HEK293 (cell line): Measurements from ENCODE around the gene RAP1GAP.
A peak's percentile ranks its signal among the peaks of the same experiment; 100 is the strongest.

Experiments used
- CTCF ChIA-PET: fragments of 350-600 bp; formaldehyde crosslinking; extraction: SDS; loops from one replicate; lab custom pipeline; 2021; ENCODE audit warnings: antibody characterized with exemption; lab: Yijun Ruan, JAX
- POLR2A ChIA-PET: fragments of 300-600 bp; formaldehyde crosslinking; extraction: SDS; loops from one replicate; lab custom pipeline; 2020; ENCODE audit warnings: antibody characterized with exemption, inconsistent platforms; lab: Yijun Ruan, JAX
- H3K27ac ChIP-seq: fragments of 200-500 bp; sonication (Bioruptor generic); 2 replicates; pipeline ENCODE4 v1.5.1; 2014; ENCODE audit warnings: low read depth, low read length, control low read depth, inconsistent platforms; ENCODE audit errors: extremely low read depth
- H3K36me3 ChIP-seq, 2 experiments: fragments of 200-500 bp in 1 of 2; sonication (Bioruptor generic) in 1 of 2; 1 replicate in 1 of 2; 2 replicates in 1 of 2; pipeline ENCODE4 v1.5.1; 2014 to 2017; ENCODE audit warnings: inconsistent platforms in 2 of 2, low read length in 2 of 2; ENCODE audit not compliant: control insufficient read depth in 2 of 2, insufficient read depth in 1 of 2
- H3K4me1 ChIP-seq: fragments of 200-500 bp; sonication (Bioruptor generic); 2 replicates; pipeline ENCODE4 v1.5.1; 2014; ENCODE audit warnings: mild to moderate bottlenecking, low read length, inconsistent platforms; ENCODE audit not compliant: control insufficient read depth, insufficient read depth
- H3K4me3 ChIP-seq: 2 replicates; pipeline ENCODE4 v1.5.1; 2011; ENCODE audit warnings: low read depth, mild to moderate bottlenecking, control low read depth, low read length, moderate library complexity
- H3K9me3 ChIP-seq: fragments of 200-500 bp; sonication (Bioruptor generic); 2 replicates; pipeline ENCODE4 v1.5.1; 2014; ENCODE audit warnings: low read depth, low read length, inconsistent platforms; ENCODE audit not compliant: control insufficient read depth, insufficient read depth
- HOXD13 ChIP-seq: sonication (generic); formaldehyde crosslinking; IDR thresholded peaks from 2 replicates; pipeline ENCODE4 v1.8.0; 2022; ENCODE audit warnings: missing genetic modification reagents, borderline replicate concordance
- KLF8 ChIP-seq: fragments of 450-650 bp; formaldehyde crosslinking; IDR thresholded peaks from 2 replicates; pipeline ENCODE4 v1.5.1; 2016; ENCODE audit warnings: missing biosample characterization, missing genetic modification characterization
- SP2 ChIP-seq: fragments of 450-650 bp; formaldehyde crosslinking; IDR thresholded peaks from 2 replicates; pipeline ENCODE4 v1.5.1; 2016; ENCODE audit warnings: missing biosample characterization, missing genetic modification characterization
- WT1 ChIP-seq: fragments of 450-650 bp; formaldehyde crosslinking; IDR thresholded peaks from 2 replicates; pipeline ENCODE4 v1.5.1; 2016; ENCODE audit warnings: missing biosample characterization, missing genetic modification characterization
- YY2 ChIP-seq: fragments of 450-650 bp; formaldehyde crosslinking; IDR thresholded peaks from 2 replicates; pipeline ENCODE4 v1.5.1; 2016; ENCODE audit warnings: missing biosample characterization, missing genetic modification characterization
- ZBTB1 ChIP-seq: fragments of 450-650 bp; formaldehyde crosslinking; IDR thresholded peaks from 2 replicates; pipeline ENCODE4 v1.5.1; 2016; ENCODE audit warnings: missing biosample characterization, missing genetic modification characterization
- ZNF112 ChIP-seq: fragments of 450-650 bp; formaldehyde crosslinking; IDR thresholded peaks from 2 replicates; pipeline ENCODE4 v1.5.0; 2017; ENCODE audit warnings: missing biosample characterization, missing genetic modification characterization
- ZNF24 ChIP-seq: fragments of 450-650 bp; formaldehyde crosslinking; IDR thresholded peaks from 2 replicates; pipeline ENCODE4 v1.5.1; 2016; ENCODE audit warnings: missing biosample characterization, missing genetic modification characterization
- ZNF266 ChIP-seq: fragments of 450-650 bp; formaldehyde crosslinking; IDR thresholded peaks from 2 replicates; pipeline ENCODE4 v1.5.1; 2016; ENCODE audit warnings: missing biosample characterization, missing genetic modification characterization, low read depth
- ZNF292 ChIP-seq: fragments of 450-650 bp; formaldehyde crosslinking; IDR thresholded peaks from 2 replicates; pipeline ENCODE4 v1.5.1; 2016; ENCODE audit warnings: low read depth, missing biosample characterization, missing genetic modification characterization, borderline replicate concordance
- ZNF501 ChIP-seq: fragments of 450-650 bp; formaldehyde crosslinking; IDR thresholded peaks from 2 replicates; pipeline ENCODE4 v1.5.1; 2016; ENCODE audit warnings: missing biosample characterization, missing genetic modification characterization
- ZNF513 ChIP-seq: fragments of 450-650 bp; IDR thresholded peaks from 2 replicates; pipeline ENCODE4 v1.5.1; 2018; ENCODE audit warnings: missing biosample characterization, missing genetic modification characterization
- ZNF514 ChIP-seq: fragments of 450-650 bp; formaldehyde crosslinking; IDR thresholded peaks from 2 replicates; pipeline ENCODE4 v1.5.1; 2016; ENCODE audit warnings: missing biosample characterization, missing genetic modification characterization
- ZNF571 ChIP-seq: fragments of 450-650 bp; formaldehyde crosslinking; IDR thresholded peaks from 2 replicates; pipeline ENCODE4 v1.5.0; 2017; ENCODE audit warnings: missing biosample characterization, missing genetic modification characterization
- ZNF639 ChIP-seq: fragments of 450-650 bp; formaldehyde crosslinking; IDR thresholded peaks from 2 replicates; pipeline ENCODE4 v1.5.1; 2016; ENCODE audit warnings: missing biosample characterization, missing genetic modification characterization
- ZNF670 ChIP-seq: fragments of 450-650 bp; formaldehyde crosslinking; IDR thresholded peaks from 2 replicates; pipeline ENCODE4 v1.5.1; 2016; ENCODE audit warnings: missing biosample characterization, missing genetic modification characterization, low read depth
- ZNF76 ChIP-seq: fragments of 450-650 bp; formaldehyde crosslinking; IDR thresholded peaks from 2 replicates; pipeline ENCODE4; 2016; ENCODE audit warnings: low read depth, missing biosample characterization, missing genetic modification characterization, borderline replicate concordance
- ZSCAN30 ChIP-seq: fragments of 450-650 bp; IDR thresholded peaks from 2 replicates; pipeline ENCODE4 v1.5.1; 2018; ENCODE audit warnings: missing biosample characterization, mild to moderate bottlenecking, missing genetic modification characterization, moderate library complexity
- ZXDB ChIP-seq: fragments of 450-650 bp; formaldehyde crosslinking; IDR thresholded peaks from 2 replicates; pipeline ENCODE4 v1.5.1; 2016; ENCODE audit warnings: missing biosample characterization, missing genetic modification characterization
- TF ChIP-seq, protein P1 (sequence below): fragments of 450-650 bp; IDR thresholded peaks from 2 replicates; pipeline ENCODE4 v1.5.1; 2018; ENCODE audit warnings: missing biosample characterization, mild to moderate bottlenecking, missing genetic modification characterization
- TF ChIP-seq, protein P2 (sequence below): fragments of 450-650 bp; formaldehyde crosslinking; IDR thresholded peaks from 2 replicates; pipeline ENCODE4 v1.5.1; 2017; ENCODE audit warnings: missing biosample characterization, missing genetic modification characterization
- TF ChIP-seq, protein P3 (sequence below): fragments of 450-650 bp; formaldehyde crosslinking; IDR thresholded peaks from 2 replicates; pipeline ENCODE4 v1.5.1; 2017; ENCODE audit warnings: missing biosample characterization, missing genetic modification characterization
- TF ChIP-seq, protein P4 (sequence below): fragments of 450-650 bp; formaldehyde crosslinking; IDR thresholded peaks from 2 replicates; pipeline ENCODE4 v1.5.1; 2016; ENCODE audit warnings: missing biosample characterization, missing genetic modification characterization

RAP1GAP gene

DNA sequence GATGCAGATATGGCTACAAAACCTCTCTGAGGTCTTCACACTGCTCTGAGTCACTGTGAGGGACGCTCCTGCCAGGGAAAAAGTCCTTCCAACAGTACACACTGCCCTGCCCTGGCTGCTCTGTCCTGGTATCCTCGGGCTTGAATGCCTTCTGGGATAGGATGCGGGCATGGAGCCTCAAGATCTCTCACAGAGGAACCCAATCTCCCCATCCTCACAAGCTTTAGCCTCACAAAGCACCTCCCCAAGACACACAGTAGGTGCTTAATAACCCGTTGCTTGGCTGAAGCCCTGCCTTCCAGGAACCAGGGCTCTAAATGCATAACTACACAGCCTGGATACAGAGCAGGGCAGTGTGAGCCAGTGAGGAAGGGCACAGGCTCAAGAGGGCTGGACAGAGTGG is 9.2 kb downstream of the RAP1GAP start:
- Histone ChIP-seq H3K4me3 (no peak overlapping the region), H3K9me3 (no peaks in the 10 kb centered on the region), H3K36me3 (no peaks in the 10 kb centered on the region), H3K27ac (no peak overlapping the region), H3K4me1 (no peaks in the 10 kb centered on the region)
- no peak for TF ChIP-seq KLF8
- TF ChIP-seq ZNF514, result no peak
- TF ChIP-seq ZNF571 (tag by site-specific recombination), result no peak
- TF ChIP-seq ZNF76, result no peak
- no peak for TF ChIP-seq ZBTB1 (tag by site-specific recombination)
- TF ChIP-seq ZNF24, result no peak
- TF ChIP-seq ZNF266 (tag by site-specific recombination), result no peak
- TF ChIP-seq ZXDB (tag by site-specific recombination), result no peak
- TF ChIP-seq, protein P1, sequence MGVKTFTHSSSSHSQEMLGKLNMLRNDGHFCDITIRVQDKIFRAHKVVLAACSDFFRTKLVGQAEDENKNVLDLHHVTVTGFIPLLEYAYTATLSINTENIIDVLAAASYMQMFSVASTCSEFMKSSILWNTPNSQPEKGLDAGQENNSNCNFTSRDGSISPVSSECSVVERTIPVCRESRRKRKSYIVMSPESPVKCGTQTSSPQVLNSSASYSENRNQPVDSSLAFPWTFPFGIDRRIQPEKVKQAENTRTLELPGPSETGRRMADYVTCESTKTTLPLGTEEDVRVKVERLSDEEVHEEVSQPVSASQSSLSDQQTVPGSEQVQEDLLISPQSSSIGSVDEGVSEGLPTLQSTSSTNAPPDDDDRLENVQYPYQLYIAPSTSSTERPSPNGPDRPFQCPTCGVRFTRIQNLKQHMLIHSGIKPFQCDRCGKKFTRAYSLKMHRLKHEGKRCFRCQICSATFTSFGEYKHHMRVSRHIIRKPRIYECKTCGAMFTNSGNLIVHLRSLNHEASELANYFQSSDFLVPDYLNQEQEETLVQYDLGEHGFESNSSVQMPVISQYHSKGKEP, result no peak
- TF ChIP-seq, protein P2, sequence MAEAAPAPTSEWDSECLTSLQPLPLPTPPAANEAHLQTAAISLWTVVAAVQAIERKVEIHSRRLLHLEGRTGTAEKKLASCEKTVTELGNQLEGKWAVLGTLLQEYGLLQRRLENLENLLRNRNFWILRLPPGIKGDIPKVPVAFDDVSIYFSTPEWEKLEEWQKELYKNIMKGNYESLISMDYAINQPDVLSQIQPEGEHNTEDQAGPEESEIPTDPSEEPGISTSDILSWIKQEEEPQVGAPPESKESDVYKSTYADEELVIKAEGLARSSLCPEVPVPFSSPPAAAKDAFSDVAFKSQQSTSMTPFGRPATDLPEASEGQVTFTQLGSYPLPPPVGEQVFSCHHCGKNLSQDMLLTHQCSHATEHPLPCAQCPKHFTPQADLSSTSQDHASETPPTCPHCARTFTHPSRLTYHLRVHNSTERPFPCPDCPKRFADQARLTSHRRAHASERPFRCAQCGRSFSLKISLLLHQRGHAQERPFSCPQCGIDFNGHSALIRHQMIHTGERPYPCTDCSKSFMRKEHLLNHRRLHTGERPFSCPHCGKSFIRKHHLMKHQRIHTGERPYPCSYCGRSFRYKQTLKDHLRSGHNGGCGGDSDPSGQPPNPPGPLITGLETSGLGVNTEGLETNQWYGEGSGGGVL, result no peak
- no peak for TF ChIP-seq ZNF513 (tag by site-specific recombination)
- TF ChIP-seq ZSCAN30 (tag by site-specific recombination), result no peak
- TF ChIP-seq, protein P3, sequence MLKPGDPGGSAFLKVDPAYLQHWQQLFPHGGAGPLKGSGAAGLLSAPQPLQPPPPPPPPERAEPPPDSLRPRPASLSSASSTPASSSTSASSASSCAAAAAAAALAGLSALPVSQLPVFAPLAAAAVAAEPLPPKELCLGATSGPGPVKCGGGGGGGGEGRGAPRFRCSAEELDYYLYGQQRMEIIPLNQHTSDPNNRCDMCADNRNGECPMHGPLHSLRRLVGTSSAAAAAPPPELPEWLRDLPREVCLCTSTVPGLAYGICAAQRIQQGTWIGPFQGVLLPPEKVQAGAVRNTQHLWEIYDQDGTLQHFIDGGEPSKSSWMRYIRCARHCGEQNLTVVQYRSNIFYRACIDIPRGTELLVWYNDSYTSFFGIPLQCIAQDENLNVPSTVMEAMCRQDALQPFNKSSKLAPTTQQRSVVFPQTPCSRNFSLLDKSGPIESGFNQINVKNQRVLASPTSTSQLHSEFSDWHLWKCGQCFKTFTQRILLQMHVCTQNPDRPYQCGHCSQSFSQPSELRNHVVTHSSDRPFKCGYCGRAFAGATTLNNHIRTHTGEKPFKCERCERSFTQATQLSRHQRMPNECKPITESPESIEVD (tag by site-specific recombination), result no peak
- no peak for TF ChIP-seq ZNF670 (tag by site-specific recombination)
- TF ChIP-seq ZNF292, result no peak
- TF ChIP-seq WT1 (tag by site-specific recombination), result no peak
- POLR2A ChIA-PET, result no interaction called here
- CTCF ChIA-PET, result interaction anchor here (0.6 to 1.5 kb wide), 4 partner anchors 13 to 713 kb away, joined by 3 to 8 read pairs (median 5); no protein-coding TSS in a partner anchor

GRCh38 chr1:21659099-21659923 is 9.8 kb downstream of the RAP1GAP start:
- CTCF ChIA-PET, result interaction anchor here (0.6 to 2.1 kb wide), 15 partner anchors 12 to 299 kb away, joined by 3 to 13 read pairs (median 4); partner anchors contain the start of gene ALPL
- Histone ChIP-seq H3K4me3 (peak overlapping the region; percentile 25), H3K4me1 (no peaks in the 10 kb centered on the region), H3K9me3 (no peaks in the 10 kb centered on the region), H3K36me3 (no peaks in the 10 kb centered on the region), H3K27ac (no peak overlapping the region)
- POLR2A ChIA-PET, result interaction anchor here (0.7 kb wide), 1 partner anchor 482 kb away, joined by 3 read pairs; no protein-coding TSS in a partner anchor
- TF ChIP-seq ZNF112 (no peak), YY2 (tag by site-specific recombination) (no peak; the same call in 1 of the 2 replicates), ZNF639 (tag by site-specific recombination) (peak; percentile 71), HOXD13 (CRISPR knock-in tag) (peak; percentile 56; the same call in 1 of the 2 replicates), ZNF501 (peak; percentile 85), SP2 (tag by site-specific recombination) (peak; percentile 59)
- TF ChIP-seq, protein P4, sequence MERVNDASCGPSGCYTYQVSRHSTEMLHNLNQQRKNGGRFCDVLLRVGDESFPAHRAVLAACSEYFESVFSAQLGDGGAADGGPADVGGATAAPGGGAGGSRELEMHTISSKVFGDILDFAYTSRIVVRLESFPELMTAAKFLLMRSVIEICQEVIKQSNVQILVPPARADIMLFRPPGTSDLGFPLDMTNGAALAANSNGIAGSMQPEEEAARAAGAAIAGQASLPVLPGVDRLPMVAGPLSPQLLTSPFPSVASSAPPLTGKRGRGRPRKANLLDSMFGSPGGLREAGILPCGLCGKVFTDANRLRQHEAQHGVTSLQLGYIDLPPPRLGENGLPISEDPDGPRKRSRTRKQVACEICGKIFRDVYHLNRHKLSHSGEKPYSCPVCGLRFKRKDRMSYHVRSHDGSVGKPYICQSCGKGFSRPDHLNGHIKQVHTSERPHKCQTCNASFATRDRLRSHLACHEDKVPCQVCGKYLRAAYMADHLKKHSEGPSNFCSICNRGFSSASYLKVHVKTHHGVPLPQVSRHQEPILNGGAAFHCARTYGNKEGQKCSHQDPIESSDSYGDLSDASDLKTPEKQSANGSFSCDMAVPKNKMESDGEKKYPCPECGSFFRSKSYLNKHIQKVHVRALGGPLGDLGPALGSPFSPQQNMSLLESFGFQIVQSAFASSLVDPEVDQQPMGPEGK (tag by site-specific recombination), result peak; percentile 86
- TF ChIP-seq, protein P1, result peak; percentile 55
